Measurements from ENCODE around the gene MPP1. TPM values are rescaled to one million over a fixed set of nuclear protein-coding genes. Genes with fewer than 3 reads are reported as not detected.

The MPP1 gene
- total RNA-seq, 5 donors from 2014 or later (not counting 1 experiment from before 2014, with no cell fraction given), result 13.6 to 24.1 (median 15.1) TPM

DNA sequence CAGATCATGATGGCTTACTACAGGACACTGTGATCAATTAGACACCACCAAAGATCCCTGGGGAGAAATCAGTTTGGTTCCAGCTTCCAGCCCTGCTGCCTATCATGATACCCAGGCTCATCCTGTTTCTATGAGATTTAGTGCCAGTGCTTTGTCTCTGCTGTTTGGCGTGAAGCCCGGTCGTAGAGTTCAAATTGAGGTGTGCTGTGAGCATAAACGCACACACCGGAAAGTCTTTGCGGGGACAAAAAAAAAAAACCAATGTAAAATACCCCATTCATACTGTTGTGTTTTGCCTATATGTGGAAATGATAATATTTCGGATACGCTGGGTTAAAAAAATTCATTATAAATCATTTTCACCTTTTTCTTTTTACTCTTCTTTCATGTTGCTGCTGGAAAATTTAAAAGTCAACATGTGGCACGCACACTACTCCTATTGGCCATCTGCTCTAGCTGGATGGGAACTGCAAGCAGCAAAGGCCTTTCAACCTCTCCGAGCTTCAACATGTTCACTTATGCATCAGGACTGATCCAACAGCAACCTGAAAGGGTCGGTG, 43.2 kb downstream of the MPP1 start:
- CTCF ChIA-PET, result interaction anchor here in 1 of 2 donors (0.7 to 3.5 kb wide), 2 partner anchors 12 to 394 kb away, joined by 3 to 29 read pairs; partner anchors contain the start of gene GAB3
- H3K4me3 Mint-ChIP-seq, result peak overlapping the region; percentile 81 to 87 (median 82)
- peak in 1 of 4 experiments; percentile 5 for ATAC-seq (replicated peaks in 1 of 4)
- peak overlapping the region; percentile 92 to 94 for H3K27ac Mint-ChIP-seq
- H3K27me3 Mint-ChIP-seq, result no peaks in the 10 kb centered on the region
- 0% methylated on average over 1 of the region's 11 CpGs for WGBS (ENCODE audit: insufficient coverage)
- Histone ChIP-seq H3K4me3 (ENCODE audit: control insufficient read depth in 1 of 2, extremely low read depth in 1 of 2, low read length in 1 of 2) (peak overlapping the region; percentile 57 to 70), H3K27ac (ENCODE audit: low read length) (peak overlapping the region; percentile 69), H3K4me1 (ENCODE audit: control insufficient read depth in 1 of 2, extremely low read depth in 1 of 2, insufficient read depth in 2 of 2, low read length in 2 of 2) (peaks cover 4 to 19% of the 10 kb centered on the region in 2 experiments), H3K9me3 (no peaks in the 10 kb centered on the region), H3K36me3 (ENCODE audit: control insufficient read depth in 2 of 2, extremely low read depth in 1 of 2, insufficient read depth in 1 of 2, low read length in 1 of 2) (peaks cover 0 to 21% of the 10 kb centered on the region in 2 donors), H3K27me3 (replicated peaks in 1 of 2; ENCODE audit: control insufficient read depth in 2 of 2, extremely low read depth in 1 of 2, insufficient read depth in 2 of 2, low read length in 1 of 2) (no peaks in the 10 kb centered on the region)
- POLR2A ChIA-PET, result no interaction called here
- H3K36me3 Mint-ChIP-seq, result peaks cover 16% of the 10 kb centered on the region
- H3K4me1 Mint-ChIP-seq, result peaks cover 20 to 26% (median 26%) of the 10 kb centered on the region in 3 donors
- peak in 22 of 35 experiments; percentile 2 to 50 (median 22) for DNase-seq
- no peaks in the 10 kb centered on the region for H3K9me3 Mint-ChIP-seq

DNA sequence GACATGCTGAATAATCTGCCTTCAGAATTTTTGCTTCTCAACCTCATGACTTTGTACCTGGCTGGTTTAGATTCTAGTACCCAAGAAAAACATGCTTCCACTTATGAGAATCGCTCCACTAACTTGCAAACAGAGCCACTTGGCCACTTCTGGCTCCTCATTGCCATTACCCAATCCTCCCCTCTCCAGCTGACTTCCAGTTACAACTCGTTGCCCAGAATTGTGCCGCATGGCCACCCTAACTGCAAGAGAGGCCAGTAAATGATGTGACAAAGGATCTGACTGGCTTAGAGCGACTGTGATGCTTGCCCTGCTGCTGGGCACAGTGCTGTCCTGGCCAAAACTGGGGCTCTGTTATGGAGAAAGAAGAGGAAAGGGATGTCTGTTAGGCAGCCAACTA, 46.6 kb downstream of the MPP1 start:
- H3K27ac Mint-ChIP-seq, result no peak overlapping the region
- CTCF ChIA-PET, result no interaction called here

DNA sequence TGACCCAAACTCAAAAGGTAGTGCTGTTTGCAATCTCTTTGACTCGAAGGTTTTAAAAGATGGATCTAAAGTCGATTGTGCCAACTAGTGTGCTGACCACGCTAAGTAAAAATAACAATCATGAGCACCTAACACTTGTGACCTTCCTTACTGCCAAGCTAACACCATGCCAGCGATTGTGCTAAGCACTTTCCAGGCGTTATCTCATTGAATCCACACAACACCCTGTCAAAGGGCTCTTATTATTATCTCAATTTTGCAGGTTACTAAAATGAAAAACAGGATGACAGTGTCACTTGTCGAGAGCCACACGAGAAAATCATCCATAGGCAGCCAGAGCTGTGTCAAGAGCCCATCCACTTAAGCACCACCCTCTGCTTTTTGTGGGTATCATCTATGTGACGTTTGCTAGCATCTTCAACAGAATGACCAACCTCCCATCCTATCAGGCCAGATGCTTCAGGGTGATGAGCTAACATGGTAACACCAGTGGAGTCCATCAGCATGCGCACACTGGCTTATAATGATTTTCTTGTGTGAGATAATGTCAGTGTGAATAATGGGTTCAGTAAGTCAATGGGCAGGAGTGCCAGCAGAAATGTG, 53.5 kb downstream of the MPP1 start:
- Histone ChIP-seq H3K36me3 (ENCODE audit: control insufficient read depth in 2 of 2, extremely low read depth in 1 of 2, insufficient read depth in 1 of 2, low read length in 1 of 2) (no peaks in the 10 kb centered on the region), H3K9me3 (no peaks in the 10 kb centered on the region), H3K27me3 (replicated peaks in 1 of 2; ENCODE audit: control insufficient read depth in 2 of 2, extremely low read depth in 1 of 2, insufficient read depth in 2 of 2, low read length in 1 of 2) (no peaks in the 10 kb centered on the region), H3K4me3 (ENCODE audit: control insufficient read depth in 1 of 2, extremely low read depth in 1 of 2, low read length in 1 of 2) (no peak overlapping the region), H3K4me1 (ENCODE audit: control insufficient read depth in 1 of 2, extremely low read depth in 1 of 2, insufficient read depth in 2 of 2, low read length in 2 of 2) (peaks cover 2 to 23% of the 10 kb centered on the region in 2 experiments), H3K27ac (ENCODE audit: low read length) (peak overlapping the region; percentile 60)
- DNase-seq, result no peak
- H3K9me3 Mint-ChIP-seq, result no peaks in the 10 kb centered on the region
- ChIA-PET POLR2A (no interaction called here), CTCF (interaction anchor here in 1 of 2 donors (0.6 to 4.5 kb wide), 3 partner anchors 11 to 373 kb away, joined by 3 to 29 read pairs (median 3); partner anchors contain the start of gene DKC1)
- WGBS (ENCODE audit: insufficient coverage), result 80% methylated on average over 4 of the region's 9 CpGs
- H3K36me3 Mint-ChIP-seq, result no peaks in the 10 kb centered on the region
- peaks cover 15 to 29% (median 26%) of the 10 kb centered on the region in 3 donors for H3K4me1 Mint-ChIP-seq
- ATAC-seq (replicated peaks in 1 of 4), result no peak
- H3K27ac Mint-ChIP-seq, result peak overlapping the region; percentile 66 to 81
- H3K27me3 Mint-ChIP-seq, result peaks cover 0 to 19% of the 10 kb centered on the region in 2 donors
- H3K4me3 Mint-ChIP-seq, result peak overlapping the region; percentile 59 to 83 (median 69)

More for the DNA sequence above, 46.6 kb downstream of the MPP1 start:
- no peak for ATAC-seq (replicated peaks in 1 of 4)
- no peak overlapping the region for H3K4me3 ChIP-seq (ENCODE audit: control insufficient read depth in 1 of 2, extremely low read depth in 1 of 2, low read length in 1 of 2)
- Mint-ChIP-seq H3K9me3 (no peaks in the 10 kb centered on the region), H3K36me3 (no peaks in the 10 kb centered on the region), H3K4me3 (no peak overlapping the region), H3K4me1 (peaks cover 12 to 16% (median 15%) of the 10 kb centered on the region in 3 donors), H3K27me3 (peaks cover 0 to 3% of the 10 kb centered on the region in 2 donors)
- no peak for DNase-seq
- POLR2A ChIA-PET, result no interaction called here
- no CpG with 5 or more reads among the region's 4 CpGs for WGBS (ENCODE audit: insufficient coverage)
- H3K36me3 ChIP-seq (ENCODE audit: control insufficient read depth in 2 of 2, extremely low read depth in 1 of 2, insufficient read depth in 1 of 2, low read length in 1 of 2), result no peaks in the 10 kb centered on the region
- no peak overlapping the region for H3K27ac ChIP-seq (ENCODE audit: low read length)
- no peaks in the 10 kb centered on the region for H3K27me3 ChIP-seq (replicated peaks in 1 of 2; ENCODE audit: control insufficient read depth in 2 of 2, extremely low read depth in 1 of 2, insufficient read depth in 2 of 2, low read length in 1 of 2)
- no peaks in the 10 kb centered on the region for H3K9me3 ChIP-seq
- peaks cover 2 to 16% of the 10 kb centered on the region in 2 experiments for H3K4me1 ChIP-seq (ENCODE audit: control insufficient read depth in 1 of 2, extremely low read depth in 1 of 2, insufficient read depth in 2 of 2, low read length in 2 of 2)

DNA sequence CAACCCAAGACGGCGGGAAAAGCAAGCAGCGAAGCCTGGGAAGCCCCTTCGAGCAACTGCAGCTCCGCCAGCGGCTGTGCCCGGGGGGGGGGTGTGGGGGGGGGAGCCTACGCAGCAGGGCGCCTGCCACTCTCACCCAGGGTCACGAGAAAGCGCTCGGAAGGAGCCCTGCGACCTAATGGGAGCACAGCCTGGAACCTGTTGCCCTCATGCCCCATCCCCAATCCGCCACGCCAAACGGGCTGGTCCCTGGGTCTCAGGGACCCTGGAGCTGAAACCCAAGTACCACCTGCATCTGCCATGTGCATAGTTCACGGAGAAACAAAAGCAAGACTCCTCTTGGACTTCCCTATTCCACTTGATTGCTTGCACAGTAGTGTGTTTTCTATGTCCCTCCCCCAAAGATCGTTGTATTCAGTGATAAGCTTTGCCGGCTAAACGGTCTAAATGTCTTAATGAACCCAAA, 54.0 kb downstream of the MPP1 start:
- Mint-ChIP-seq H3K27me3 (peaks cover 0 to 19% of the 10 kb centered on the region in 2 donors), H3K27ac (peak overlapping the region; percentile 66 to 81), H3K4me1 (peaks cover 15 to 34% (median 27%) of the 10 kb centered on the region in 3 donors), H3K9me3 (no peaks in the 10 kb centered on the region), H3K4me3 (peak overlapping the region; percentile 59 to 83 (median 69)), H3K36me3 (no peaks in the 10 kb centered on the region)
- ChIA-PET CTCF (interaction anchor here in 1 of 2 donors (0.6 to 4.5 kb wide), 3 partner anchors 12 to 373 kb away, joined by 3 to 29 read pairs (median 3); partner anchors contain the start of gene DKC1), POLR2A (no interaction called here)
- Histone ChIP-seq H3K27me3 (replicated peaks in 1 of 2; ENCODE audit: control insufficient read depth in 2 of 2, extremely low read depth in 1 of 2, insufficient read depth in 2 of 2, low read length in 1 of 2) (no peaks in the 10 kb centered on the region), H3K36me3 (ENCODE audit: control insufficient read depth in 2 of 2, extremely low read depth in 1 of 2, insufficient read depth in 1 of 2, low read length in 1 of 2) (no peaks in the 10 kb centered on the region), H3K9me3 (no peaks in the 10 kb centered on the region), H3K4me1 (ENCODE audit: control insufficient read depth in 1 of 2, extremely low read depth in 1 of 2, insufficient read depth in 2 of 2, low read length in 2 of 2) (peaks cover 2 to 23% of the 10 kb centered on the region in 2 experiments), H3K4me3 (ENCODE audit: control insufficient read depth in 1 of 2, extremely low read depth in 1 of 2, low read length in 1 of 2) (peak overlapping the region; percentile 11 to 69), H3K27ac (ENCODE audit: low read length) (peak overlapping the region; percentile 60)
- DNase-seq (peak in 6 of 35 experiments; percentile 1 to 27 (median 15)), ATAC-seq (replicated peaks in 1 of 4) (peak; percentile 30 to 47 (median 46))
- WGBS (ENCODE audit: insufficient coverage), result no CpG with 5 or more reads among the region's 20 CpGs

DNA sequence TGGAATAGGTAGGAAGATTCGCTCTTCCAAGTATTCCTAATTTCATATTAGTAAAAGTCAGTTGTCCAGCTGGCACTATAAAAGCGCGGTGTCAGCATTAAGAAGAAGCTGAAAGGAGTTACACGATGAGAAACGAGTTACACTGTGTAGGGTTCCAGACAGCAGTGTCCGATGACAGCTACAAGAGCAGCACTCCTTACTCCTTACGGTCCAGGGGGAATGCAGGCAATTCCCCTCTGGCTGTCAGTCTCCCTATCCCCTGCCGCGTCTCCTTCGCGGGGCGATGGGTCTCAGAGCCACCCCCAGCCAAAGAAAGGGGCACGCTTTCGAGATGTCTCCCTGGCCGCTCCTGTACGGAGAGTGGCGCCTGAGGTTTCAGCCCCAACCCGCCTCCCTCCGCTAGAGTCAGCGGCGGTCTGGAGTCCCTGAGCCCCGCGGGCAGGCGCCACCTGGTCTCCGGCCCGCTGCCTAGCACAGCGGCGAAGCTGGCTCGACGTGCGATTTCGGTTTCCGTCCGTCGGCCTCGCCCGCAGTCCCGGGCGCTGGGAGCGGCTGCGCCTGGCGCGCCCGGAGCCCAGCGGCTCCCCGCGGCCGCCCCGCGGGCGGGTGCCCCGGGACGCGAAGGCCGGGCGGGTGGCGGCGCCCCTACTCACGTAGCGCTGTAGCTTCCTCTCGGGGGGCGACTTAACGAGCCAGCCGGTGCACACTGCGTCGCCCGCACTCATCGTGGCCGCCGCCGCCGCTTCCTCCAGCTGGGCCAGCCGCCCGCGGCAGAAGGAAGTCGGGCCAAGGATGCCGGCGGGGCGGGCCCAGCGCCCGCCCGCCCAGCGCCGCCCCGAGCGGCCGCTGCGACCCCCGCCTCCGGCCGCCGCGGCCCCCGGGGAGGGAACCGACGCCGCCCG, 54.7 kb downstream of the MPP1 start, which contains the start of gene GAB3:
GAB3 (minus strand) TSS at position 777 of the 902 bp plus-strand sequence; CDS start at position 725, 52 bp downstream.
- CTCF ChIA-PET, result interaction anchor here in 1 of 2 donors (1.0 to 4.5 kb wide), 6 partner anchors 13 to 52 kb away, joined by 3 to 29 read pairs (median 4); partner anchors contain the start of gene DKC1
- H3K27me3 Mint-ChIP-seq, result peaks cover 0 to 19% of the 10 kb centered on the region in 2 donors

More for the DNA sequence above, 54.7 kb downstream of the MPP1 start, which contains the start of gene GAB3:
- Mint-ChIP-seq H3K36me3 (no peaks in the 10 kb centered on the region), H3K27ac (peak within 1 kb of the TSS; percentile 66 to 81), H3K4me3 (peak within 1 kb of the TSS; percentile 69 to 83 (median 70)), H3K4me1 (peaks cover 15 to 37% (median 31%) of the 10 kb centered on the region in 3 donors), H3K9me3 (no peaks in the 10 kb centered on the region)
- under 1% methylated on average over 64 of the region's 98 CpGs for WGBS (ENCODE audit: insufficient coverage)
- ATAC-seq (replicated peaks in 1 of 4) (peak; percentile 71 to 80 (median 79)), DNase-seq (peak in 26 of 35 experiments; percentile 6 to 64 (median 30))
- POLR2A ChIA-PET, result no interaction called here
- Histone ChIP-seq H3K27ac (ENCODE audit: low read length) (peak within 1 kb of the TSS; percentile 63), H3K4me3 (ENCODE audit: control insufficient read depth in 1 of 2, extremely low read depth in 1 of 2, low read length in 1 of 2) (peak within 1 kb of the TSS; percentile 42 to 69), H3K27me3 (replicated peaks in 1 of 2; ENCODE audit: control insufficient read depth in 2 of 2, extremely low read depth in 1 of 2, insufficient read depth in 2 of 2, low read length in 1 of 2) (no peaks in the 10 kb centered on the region), H3K9me3 (no peaks in the 10 kb centered on the region), H3K36me3 (ENCODE audit: control insufficient read depth in 2 of 2, extremely low read depth in 1 of 2, insufficient read depth in 1 of 2, low read length in 1 of 2) (no peaks in the 10 kb centered on the region), H3K4me1 (ENCODE audit: control insufficient read depth in 1 of 2, extremely low read depth in 1 of 2, insufficient read depth in 2 of 2, low read length in 2 of 2) (peaks cover 2 to 23% of the 10 kb centered on the region in 2 experiments)
